Sigmoid colon (tissue), 3 donors: ENCODE data around the gene TRERF1.

Source experiments
- POLR2A ChIP-seq, 2 donors: fragments of 450-650 bp; IDR thresholded peaks; one replicate each; pipeline ENCODE4 v1.6.1; 2016; ENCODE audit warnings: antibody characterized with exemption in 2 of 2, mild to moderate bottlenecking in 2 of 2, moderate library complexity in 2 of 2
- TF ChIP-seq, protein P1 (sequence below), 4 experiments: fragments of 450-650 bp in 3 of 4; fragments of 200-600 bp in 1 of 4; IDR thresholded peaks; one replicate each; pipeline ENCODE4 v1.5.1; 2016 to 2019; ENCODE audit warnings: antibody characterized with exemption in 4 of 4, mild to moderate bottlenecking in 3 of 4, moderate library complexity in 2 of 4

GRCh38 chr6:42259286-42259685 lies 192.4 kb downstream of the TRERF1 start:
- no peak for TF ChIP-seq POLR2A (IDR thresholded peaks at IDR 0.05)
- TF ChIP-seq, protein P1, sequence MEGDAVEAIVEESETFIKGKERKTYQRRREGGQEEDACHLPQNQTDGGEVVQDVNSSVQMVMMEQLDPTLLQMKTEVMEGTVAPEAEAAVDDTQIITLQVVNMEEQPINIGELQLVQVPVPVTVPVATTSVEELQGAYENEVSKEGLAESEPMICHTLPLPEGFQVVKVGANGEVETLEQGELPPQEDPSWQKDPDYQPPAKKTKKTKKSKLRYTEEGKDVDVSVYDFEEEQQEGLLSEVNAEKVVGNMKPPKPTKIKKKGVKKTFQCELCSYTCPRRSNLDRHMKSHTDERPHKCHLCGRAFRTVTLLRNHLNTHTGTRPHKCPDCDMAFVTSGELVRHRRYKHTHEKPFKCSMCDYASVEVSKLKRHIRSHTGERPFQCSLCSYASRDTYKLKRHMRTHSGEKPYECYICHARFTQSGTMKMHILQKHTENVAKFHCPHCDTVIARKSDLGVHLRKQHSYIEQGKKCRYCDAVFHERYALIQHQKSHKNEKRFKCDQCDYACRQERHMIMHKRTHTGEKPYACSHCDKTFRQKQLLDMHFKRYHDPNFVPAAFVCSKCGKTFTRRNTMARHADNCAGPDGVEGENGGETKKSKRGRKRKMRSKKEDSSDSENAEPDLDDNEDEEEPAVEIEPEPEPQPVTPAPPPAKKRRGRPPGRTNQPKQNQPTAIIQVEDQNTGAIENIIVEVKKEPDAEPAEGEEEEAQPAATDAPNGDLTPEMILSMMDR (IDR thresholded peaks at IDR 0.05), result no peak
